ENCODE results near the gene GATAD2A. TPM values are rescaled to one million over a fixed set of nuclear protein-coding genes. Genes with fewer than 3 reads are reported as not detected.

The GATAD2A gene
- total RNA-seq, 2 experiments from 2014 or later: 104 to 107 TPM

GRCh38 chr19:19443283-19443682 lies 37.8 kb downstream of the GATAD2A start:
- H3K9me3 Mint-ChIP-seq: no peaks in the 10 kb centered on the region
- H3K4me3 Mint-ChIP-seq: no peak overlapping the region
- no peak for TF ChIP-seq CTCF (IDR thresholded peaks at IDR 0.05)
- H3K27ac ChIP-seq (ENCODE audit: low read depth in 1 of 2, low read length in 2 of 2): no peak overlapping the region
- DNase-seq (no peak), ATAC-seq (ENCODE audit: poor library complexity) (no peak)
- intact Hi-C loops (cut with DNase I, micrococcal nuclease): no loop called here
- H3K36me3 ChIP-seq (ENCODE audit: insufficient read depth, low read length): no peaks in the 10 kb centered on the region
- H3K4me1 Mint-ChIP-seq (ENCODE audit: low read depth): peaks cover 79% of the 10 kb centered on the region
- no peaks in the 10 kb centered on the region for H3K9me3 ChIP-seq (ENCODE audit: control insufficient read depth in 1 of 2, insufficient read depth in 1 of 2, low read length in 2 of 2)
- ChIA-PET POLR2A (interaction anchor here (0.6 to 1.3 kb wide), 5 partner anchors 16 to 68 kb away, joined by 3 to 5 read pairs (median 4); partner anchors contain the start of gene GATAD2A), CTCF (interaction anchor here (1.1 to 1.2 kb wide), 3 partner anchors 32 to 47 kb away, joined by 3 to 6 read pairs (median 6); no protein-coding TSS in a partner anchor)
- no peaks in the 10 kb centered on the region for H3K27me3 ChIP-seq (ENCODE audit: control insufficient read depth in 1 of 2, insufficient read depth in 2 of 2, low read length in 2 of 2)
- no peak overlapping the region for H3K4me3 ChIP-seq (ENCODE audit: low read length)
- H3K27me3 Mint-ChIP-seq: no peaks in the 10 kb centered on the region
- H3K4me1 ChIP-seq (ENCODE audit: insufficient read depth, low read length): peaks cover 62% of the 10 kb centered on the region
- H3K27ac Mint-ChIP-seq: peak overlapping the region; percentile 73
- H3K36me3 Mint-ChIP-seq (ENCODE audit: low read depth): peaks cover 36% of the 10 kb centered on the region

GRCh38 chr19:19443902-19444680 lies 38.6 kb downstream of the GATAD2A start:
- Mint-ChIP-seq H3K36me3 (ENCODE audit: low read depth) (peaks cover 29% of the 10 kb centered on the region), H3K27ac (peak overlapping the region; percentile 73), H3K4me1 (ENCODE audit: low read depth) (peaks cover 71% of the 10 kb centered on the region), H3K4me3 (peak overlapping the region; percentile 42), H3K9me3 (no peaks in the 10 kb centered on the region), H3K27me3 (no peaks in the 10 kb centered on the region)
- POLR2A ChIA-PET: interaction anchor here (0.6 to 1.3 kb wide), 4 partner anchors 15 to 59 kb away, joined by 3 to 5 read pairs (median 4); partner anchors contain the start of gene GATAD2A
- Histone ChIP-seq H3K27me3 (ENCODE audit: control insufficient read depth in 1 of 2, insufficient read depth in 2 of 2, low read length in 2 of 2) (no peaks in the 10 kb centered on the region), H3K4me3 (ENCODE audit: low read length) (no peak overlapping the region), H3K4me1 (ENCODE audit: insufficient read depth, low read length) (peaks cover 64% of the 10 kb centered on the region), H3K27ac (ENCODE audit: low read depth in 1 of 2, low read length in 2 of 2) (peak overlapping the region in 1 of 2 donors; percentile 73), H3K36me3 (ENCODE audit: insufficient read depth, low read length) (no peaks in the 10 kb centered on the region), H3K9me3 (ENCODE audit: control insufficient read depth in 1 of 2, insufficient read depth in 1 of 2, low read length in 2 of 2) (no peaks in the 10 kb centered on the region)
- ATAC-seq (ENCODE audit: poor library complexity) (no peak), DNase-seq (no peak)
- intact Hi-C loops (cut with DNase I, micrococcal nuclease): no loop called here
- CTCF ChIA-PET: interaction anchor here (0.6 to 1.2 kb wide), 4 partner anchors 24 to 46 kb away, joined by 3 to 6 read pairs (median 5); no protein-coding TSS in a partner anchor
- no peak for TF ChIP-seq CTCF (IDR thresholded peaks at IDR 0.05)

- Histone ChIP-seq H3K36me3 (ENCODE audit: insufficient read depth, low read length) (no peaks in the 10 kb centered on the region), H3K27me3 (ENCODE audit: control insufficient read depth in 1 of 2, insufficient read depth in 2 of 2, low read length in 2 of 2) (no peaks in the 10 kb centered on the region), H3K4me3 (ENCODE audit: low read length) (no peak overlapping the region), H3K4me1 (ENCODE audit: insufficient read depth, low read length) (peaks cover 70% of the 10 kb centered on the region), H3K27ac (ENCODE audit: low read depth in 1 of 2, low read length in 2 of 2) (peak overlapping the region in 1 of 2 donors; percentile 73), H3K9me3 (ENCODE audit: control insufficient read depth in 1 of 2, insufficient read depth in 1 of 2, low read length in 2 of 2) (no peaks in the 10 kb centered on the region)
- peak overlapping the region; percentile 73 for H3K27ac Mint-ChIP-seq
- peak overlapping the region; percentile 42 for H3K4me3 Mint-ChIP-seq
- H3K36me3 Mint-ChIP-seq (ENCODE audit: low read depth): peaks cover 25% of the 10 kb centered on the region
- POLR2A ChIA-PET: interaction anchor here (1.1 to 1.3 kb wide), 2 partner anchors 15 to 59 kb away, joined by 3 to 4 read pairs; no protein-coding TSS in a partner anchor
- no peaks in the 10 kb centered on the region for H3K9me3 Mint-ChIP-seq
- H3K27me3 Mint-ChIP-seq: no peaks in the 10 kb centered on the region
- no peak for TF ChIP-seq CTCF (IDR thresholded peaks at IDR 0.05)
- DNase-seq: peak in 3 of 14 experiments; percentile 40 to 63 (median 49)
- no peak for ATAC-seq (ENCODE audit: poor library complexity)
- intact Hi-C loops (cut with DNase I, micrococcal nuclease): loop anchor here (5.0 kb wide), 2 partner anchors 37 to 38 kb away; partner anchors contain the start of gene GATAD2A (in 1 of the 2)
- CTCF ChIA-PET: interaction anchor here (1.1 kb wide), 1 partner anchor 45 kb away, joined by 6 read pairs; no protein-coding TSS in a partner anchor
- H3K4me1 Mint-ChIP-seq (ENCODE audit: low read depth): peaks cover 66% of the 10 kb centered on the region
These were observed 39.2 kb downstream of the GATAD2A start for GRCh38 chr19:19444681-19445155.

Measured in CD4-positive, alpha-beta T cell (primary cell).